ENCODE measurements around the gene DNAJC7.

DNAJC7 gene

GRCh38 chr17:41976142-41976768, 41.0 kb downstream of the DNAJC7 start:
- no peak overlapping the region for H2BK5ac ChIP-seq (ENCODE audit: low read length)
- peaks cover 14% of the 10 kb centered on the region for H3K36me3 ChIP-seq (ENCODE audit: control insufficient read depth, insufficient read depth, low read length)
- H4K5ac ChIP-seq (ENCODE audit: low read length) = no peak overlapping the region
- no peak overlapping the region for H3K9ac ChIP-seq (ENCODE audit: low read length)
- H2BK15ac ChIP-seq (replicated peaks; ENCODE audit: low read depth) = no peak overlapping the region
- H3K4ac ChIP-seq (ENCODE audit: low read depth, low read length) = no peak overlapping the region
- no peak overlapping the region for H2AK5ac ChIP-seq (ENCODE audit: low read length)
- no peak overlapping the region for H3K56ac ChIP-seq (ENCODE audit: low read length)
- H3K23ac ChIP-seq (ENCODE audit: low read length) = no peak overlapping the region
- no peaks in the 10 kb centered on the region for H3K4me1 ChIP-seq (ENCODE audit: control insufficient read depth, low read depth, low read length)
- no CpG with 5 or more reads among the region's 11 CpGs for WGBS (ENCODE audit: extremely low coverage, insufficient coverage, low lambda C conversion rate)
- no peak overlapping the region for H3K4me2 ChIP-seq (ENCODE audit: low read length)
- no peaks in the 10 kb centered on the region for H3K27me3 ChIP-seq (ENCODE audit: insufficient read depth, low read length, poor library complexity)
- no peak overlapping the region for H2BK120ac ChIP-seq (ENCODE audit: low read depth, low read length)
- no peaks in the 10 kb centered on the region for H3K79me1 ChIP-seq (ENCODE audit: low read length)
- no peak overlapping the region for H4K8ac ChIP-seq (ENCODE audit: low read depth, low read length)
- no peak for DNase-seq
- H3K4me3 ChIP-seq (ENCODE audit: low read length) = no peak overlapping the region
- H3K27ac ChIP-seq (ENCODE audit: low read depth, low read length) = no peak overlapping the region
- no peaks in the 10 kb centered on the region for H3K79me2 ChIP-seq (ENCODE audit: control insufficient read depth, insufficient read depth, low read length)
- H3K18ac ChIP-seq (ENCODE audit: low read length) = no peak overlapping the region

GRCh38 chr17:41975099-41976083, 41.8 kb downstream of the DNAJC7 start:
- Histone ChIP-seq H3K79me1 (ENCODE audit: low read length) (peaks cover 2% of the 10 kb centered on the region), H3K4me3 (ENCODE audit: low read length) (no peak overlapping the region), H3K18ac (ENCODE audit: low read length) (no peak overlapping the region), H3K9ac (ENCODE audit: low read length) (no peak overlapping the region), H2BK15ac (replicated peaks; ENCODE audit: low read depth) (no peak overlapping the region), H2AK5ac (ENCODE audit: low read length) (no peak overlapping the region), H3K4me1 (ENCODE audit: control insufficient read depth, low read depth, low read length) (no peaks in the 10 kb centered on the region), H3K79me2 (ENCODE audit: control insufficient read depth, insufficient read depth, low read length) (no peaks in the 10 kb centered on the region), H3K27ac (ENCODE audit: low read depth, low read length) (no peak overlapping the region), H3K4me2 (ENCODE audit: low read length) (no peak overlapping the region), H3K27me3 (ENCODE audit: insufficient read depth, low read length, poor library complexity) (no peaks in the 10 kb centered on the region), H4K8ac (ENCODE audit: low read depth, low read length) (no peak overlapping the region), H3K23ac (ENCODE audit: low read length) (no peak overlapping the region), H3K36me3 (ENCODE audit: control insufficient read depth, insufficient read depth, low read length) (peaks cover 16% of the 10 kb centered on the region), H3K56ac (ENCODE audit: low read length) (no peak overlapping the region), H2BK120ac (ENCODE audit: low read depth, low read length) (no peak overlapping the region), H3K4ac (ENCODE audit: low read depth, low read length) (no peak overlapping the region), H4K5ac (ENCODE audit: low read length) (no peak overlapping the region), H2BK5ac (ENCODE audit: low read length) (no peak overlapping the region)
- no CpG with 5 or more reads among the region's 9 CpGs for WGBS (ENCODE audit: extremely low coverage, insufficient coverage, low lambda C conversion rate)
- no peak for DNase-seq

- Histone ChIP-seq H3K36me3 (ENCODE audit: control insufficient read depth, insufficient read depth, low read length) (peaks cover 16% of the 10 kb centered on the region), H2AK5ac (ENCODE audit: low read length) (no peak overlapping the region), H3K18ac (ENCODE audit: low read length) (no peak overlapping the region), H3K27me3 (ENCODE audit: insufficient read depth, low read length, poor library complexity) (no peaks in the 10 kb centered on the region), H3K4me1 (ENCODE audit: control insufficient read depth, low read depth, low read length) (no peaks in the 10 kb centered on the region), H3K9ac (ENCODE audit: low read length) (no peak overlapping the region), H3K79me1 (ENCODE audit: low read length) (peaks cover 2% of the 10 kb centered on the region), H3K4me2 (ENCODE audit: low read length) (no peak overlapping the region), H3K79me2 (ENCODE audit: control insufficient read depth, insufficient read depth, low read length) (no peaks in the 10 kb centered on the region), H3K23ac (ENCODE audit: low read length) (no peak overlapping the region), H2BK15ac (replicated peaks; ENCODE audit: low read depth) (no peak overlapping the region), H3K56ac (ENCODE audit: low read length) (no peak overlapping the region), H3K4me3 (ENCODE audit: low read length) (no peak overlapping the region), H3K4ac (ENCODE audit: low read depth, low read length) (no peak overlapping the region), H3K27ac (ENCODE audit: low read depth, low read length) (no peak overlapping the region), H4K5ac (ENCODE audit: low read length) (no peak overlapping the region), H2BK5ac (ENCODE audit: low read length) (no peak overlapping the region), H4K8ac (ENCODE audit: low read depth, low read length) (no peak overlapping the region), H2BK120ac (ENCODE audit: low read depth, low read length) (no peak overlapping the region)
- WGBS (ENCODE audit: extremely low coverage, insufficient coverage, low lambda C conversion rate) = no CpG with 5 or more reads among the region's 5 CpGs
- DNase-seq = no peak
Measured at GRCh38 chr17:41974658-41975057, 42.6 kb downstream of the DNAJC7 start.

- Histone ChIP-seq H3K56ac (ENCODE audit: low read length) (no peak overlapping the region), H3K4me2 (ENCODE audit: low read length) (no peak overlapping the region), H2AK5ac (ENCODE audit: low read length) (no peak overlapping the region), H3K4ac (ENCODE audit: low read depth, low read length) (no peak overlapping the region), H3K9ac (ENCODE audit: low read length) (no peak overlapping the region), H3K18ac (ENCODE audit: low read length) (no peak overlapping the region), H4K5ac (ENCODE audit: low read length) (no peak overlapping the region), H3K4me1 (ENCODE audit: control insufficient read depth, low read depth, low read length) (no peaks in the 10 kb centered on the region), H2BK120ac (ENCODE audit: low read depth, low read length) (no peak overlapping the region), H3K27me3 (ENCODE audit: insufficient read depth, low read length, poor library complexity) (no peaks in the 10 kb centered on the region), H2BK15ac (replicated peaks; ENCODE audit: low read depth) (no peak overlapping the region), H2BK5ac (ENCODE audit: low read length) (no peak overlapping the region), H3K79me1 (ENCODE audit: low read length) (peaks cover 2% of the 10 kb centered on the region), H3K36me3 (ENCODE audit: control insufficient read depth, insufficient read depth, low read length) (peaks cover 16% of the 10 kb centered on the region), H3K4me3 (ENCODE audit: low read length) (no peak overlapping the region), H4K8ac (ENCODE audit: low read depth, low read length) (no peak overlapping the region), H3K23ac (ENCODE audit: low read length) (no peak overlapping the region), H3K79me2 (ENCODE audit: control insufficient read depth, insufficient read depth, low read length) (no peaks in the 10 kb centered on the region), H3K27ac (ENCODE audit: low read depth, low read length) (no peak overlapping the region)
- no peak for DNase-seq
- no CpG with 5 or more reads among the region's 6 CpGs for WGBS (ENCODE audit: extremely low coverage, insufficient coverage, low lambda C conversion rate)
Measured at GRCh38 chr17:41974031-41974430, 43.2 kb downstream of the DNAJC7 start.

- WGBS (ENCODE audit: extremely low coverage, insufficient coverage, low lambda C conversion rate) = no CpG with 5 or more reads among the region's 19 CpGs
- Histone ChIP-seq H3K4me3 (ENCODE audit: low read length) (no peak overlapping the region), H3K36me3 (ENCODE audit: control insufficient read depth, insufficient read depth, low read length) (peaks cover 16% of the 10 kb centered on the region)
Measured at GRCh38 chr17:41973408-41973811, 43.8 kb downstream of the DNAJC7 start.

More at GRCh38 chr17:41973408-41973811, 43.8 kb downstream of the DNAJC7 start:
- Histone ChIP-seq H4K5ac (ENCODE audit: low read length) (no peak overlapping the region), H3K79me1 (ENCODE audit: low read length) (peaks cover 2% of the 10 kb centered on the region), H3K27me3 (ENCODE audit: insufficient read depth, low read length, poor library complexity) (no peaks in the 10 kb centered on the region), H3K23ac (ENCODE audit: low read length) (no peak overlapping the region), H3K4me1 (ENCODE audit: control insufficient read depth, low read depth, low read length) (no peaks in the 10 kb centered on the region), H2BK5ac (ENCODE audit: low read length) (no peak overlapping the region), H3K27ac (ENCODE audit: low read depth, low read length) (no peak overlapping the region), H4K8ac (ENCODE audit: low read depth, low read length) (no peak overlapping the region), H3K18ac (ENCODE audit: low read length) (no peak overlapping the region), H3K4me2 (ENCODE audit: low read length) (no peak overlapping the region), H2AK5ac (ENCODE audit: low read length) (no peak overlapping the region), H2BK120ac (ENCODE audit: low read depth, low read length) (no peak overlapping the region), H2BK15ac (replicated peaks; ENCODE audit: low read depth) (no peak overlapping the region), H3K9ac (ENCODE audit: low read length) (no peak overlapping the region), H3K56ac (ENCODE audit: low read length) (no peak overlapping the region), H3K4ac (ENCODE audit: low read depth, low read length) (no peak overlapping the region), H3K79me2 (ENCODE audit: control insufficient read depth, insufficient read depth, low read length) (no peaks in the 10 kb centered on the region)
- no peak for DNase-seq
